DMS 273 treated with DMSO at 0.1 percent for 48 hours (cell line): Measurements from ENCODE around the gene CDCP1.

Experiments
- DNase-seq: peaks from one replicate; lab custom pipeline; 2025; lab: John Stamatoyannopoulos, UW

CDCP1 gene

GRCh38 chr3:45110509-45110833 is 35.7 kb downstream of the CDCP1 start:
- DNase-seq = no peak

- no peak for DNase-seq
Observed at GRCh38 chr3:45109771-45110508, 36.2 kb downstream of the CDCP1 start.

DNA sequence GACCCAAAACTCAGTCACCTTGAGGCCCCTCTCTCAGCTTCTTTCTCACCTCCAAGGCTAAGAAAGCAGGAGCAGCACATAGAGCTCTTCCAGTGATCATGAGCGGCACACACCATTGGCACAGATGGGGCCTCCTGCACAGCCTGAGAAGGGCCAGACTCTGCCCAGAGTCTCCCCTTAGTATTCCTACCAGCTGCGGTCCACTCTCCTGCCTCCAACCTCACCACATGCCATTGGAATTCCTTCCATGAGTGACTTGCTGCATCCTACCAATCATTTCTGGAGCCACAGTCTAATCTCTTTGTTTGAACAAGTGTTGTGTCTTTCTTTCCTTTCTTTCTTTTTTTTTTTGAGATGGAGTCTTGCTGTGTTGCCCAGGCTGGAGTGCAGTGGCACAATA is 39.3 kb downstream of the CDCP1 start:
- DNase-seq = no peak

GRCh38 chr3:45105855-45106671 is 40.1 kb downstream of the CDCP1 start:
- DNase-seq = no peak

DNA sequence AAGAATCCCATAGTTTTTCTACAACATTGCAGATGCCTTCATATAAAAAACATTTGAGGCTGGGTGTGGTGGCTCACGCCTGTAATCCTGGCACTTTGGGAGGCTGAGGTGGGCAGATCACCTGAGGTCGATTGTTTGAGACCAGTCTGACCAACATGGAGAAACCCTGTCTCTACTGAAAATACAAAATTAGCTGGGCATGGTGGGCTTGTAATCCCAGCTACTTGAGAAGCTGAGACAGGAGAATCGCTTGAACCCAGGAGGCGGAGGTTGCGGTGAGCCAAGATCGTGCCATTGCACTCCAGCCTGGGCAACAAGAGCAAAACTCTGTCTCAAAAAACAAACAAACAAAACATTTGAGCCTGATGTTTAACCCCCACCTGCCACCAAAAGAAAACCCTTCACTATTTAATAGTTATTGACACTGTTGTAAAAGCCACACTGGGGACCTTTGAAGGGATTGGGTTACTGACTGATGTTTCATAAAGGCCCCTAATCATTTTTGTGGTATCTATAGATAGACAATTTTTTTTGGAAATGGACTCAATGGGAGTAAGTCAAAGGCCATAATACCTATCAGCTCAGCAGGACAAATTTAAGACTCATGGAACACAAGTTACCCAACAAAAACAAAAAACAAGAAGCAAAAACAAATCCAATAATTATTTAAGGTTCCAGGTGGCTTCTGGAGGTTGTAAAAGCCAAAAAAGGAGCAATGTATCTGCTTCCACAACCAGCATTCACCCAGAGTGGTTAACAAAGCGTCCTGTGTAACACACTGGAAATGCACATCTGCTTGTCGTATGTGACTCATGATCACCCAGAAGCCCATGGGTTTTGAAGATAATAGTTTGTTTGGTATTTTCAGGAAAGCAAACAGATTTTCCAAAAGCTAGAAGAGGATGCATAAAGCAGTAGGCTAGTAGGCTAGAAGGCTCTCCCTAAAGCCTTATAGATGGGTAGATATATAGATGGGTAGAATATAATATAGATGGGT is 41.2 kb downstream of the CDCP1 start:
- no peak for DNase-seq

DNA sequence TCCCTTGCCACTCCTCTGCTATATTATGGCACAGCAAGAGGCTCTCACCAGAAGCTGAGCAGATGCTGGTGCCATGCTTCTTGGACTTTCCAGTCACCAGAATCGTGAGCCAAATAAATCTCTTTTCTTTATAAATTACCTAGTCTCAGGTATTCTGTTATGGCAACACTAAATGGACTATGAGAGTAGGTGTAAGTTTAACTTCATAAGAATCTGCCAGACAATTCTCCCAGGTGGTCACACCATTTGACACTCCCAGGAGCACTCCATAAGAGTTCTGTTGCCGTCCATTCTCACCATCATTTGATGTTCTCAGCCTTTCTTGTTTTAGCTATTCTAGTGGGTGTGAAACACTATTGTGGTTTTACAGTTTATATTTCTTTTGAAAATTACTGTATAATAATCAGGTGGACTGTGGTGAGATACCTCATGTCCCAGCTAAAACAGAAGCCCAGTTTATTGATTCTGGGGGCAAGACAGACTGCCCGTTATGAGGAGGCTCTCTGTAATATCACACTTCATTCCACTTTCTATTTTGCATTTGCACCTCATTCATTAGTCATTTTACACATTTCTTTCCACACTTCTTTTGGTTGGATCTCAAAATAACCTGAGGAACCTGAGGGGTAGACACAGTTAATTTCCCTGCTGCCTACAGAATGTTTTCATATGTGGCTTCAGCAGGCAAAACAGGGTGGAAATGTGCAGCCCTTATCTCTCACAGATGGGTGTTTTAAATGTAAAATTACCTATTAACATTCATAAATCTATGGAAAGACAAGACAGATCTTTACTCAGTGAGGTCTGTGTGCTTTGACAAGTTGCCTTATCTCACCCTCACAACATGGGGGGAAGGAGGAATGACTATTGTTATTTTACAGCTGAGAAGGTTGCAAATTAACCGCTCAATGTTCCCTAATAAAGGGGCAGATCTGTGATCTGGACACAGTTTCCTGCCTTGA is 42.1 kb downstream of the CDCP1 start:
- DNase-seq = no peak

GRCh38 chr3:45103334-45103733 is 42.8 kb downstream of the CDCP1 start:
- DNase-seq = no peak

DNA sequence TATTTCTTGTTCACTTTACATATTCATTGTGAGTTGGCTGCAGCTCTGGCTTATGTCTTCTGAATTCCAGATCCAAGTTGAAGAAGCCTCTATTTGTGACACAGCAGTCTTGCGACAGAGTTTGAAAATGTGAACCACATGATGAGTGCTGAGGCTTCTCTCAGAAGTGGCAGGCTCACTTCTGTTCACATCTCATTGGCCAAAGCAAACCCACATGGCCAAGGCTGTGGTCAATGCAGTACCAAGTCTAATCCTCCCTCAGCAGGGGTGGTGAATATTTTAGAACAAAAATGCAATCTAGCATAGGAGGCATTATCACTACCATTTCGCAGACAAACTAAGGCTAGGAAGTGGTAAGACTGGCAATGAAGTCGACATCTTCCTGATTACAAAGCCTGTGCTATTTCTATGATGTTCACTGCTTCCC is 45.2 kb downstream of the CDCP1 start:
- DNase-seq = no peak

GRCh38 chr3:45098310-45098709 is 47.9 kb downstream of the CDCP1 start:
- DNase-seq = no peak

- DNase-seq = no peak
Observed at GRCh38 chr3:45097296-45097883, 48.8 kb downstream of the CDCP1 start.

GRCh38 chr3:45095916-45096526 is 50.2 kb downstream of the CDCP1 start:
- DNase-seq = no peak

DNA sequence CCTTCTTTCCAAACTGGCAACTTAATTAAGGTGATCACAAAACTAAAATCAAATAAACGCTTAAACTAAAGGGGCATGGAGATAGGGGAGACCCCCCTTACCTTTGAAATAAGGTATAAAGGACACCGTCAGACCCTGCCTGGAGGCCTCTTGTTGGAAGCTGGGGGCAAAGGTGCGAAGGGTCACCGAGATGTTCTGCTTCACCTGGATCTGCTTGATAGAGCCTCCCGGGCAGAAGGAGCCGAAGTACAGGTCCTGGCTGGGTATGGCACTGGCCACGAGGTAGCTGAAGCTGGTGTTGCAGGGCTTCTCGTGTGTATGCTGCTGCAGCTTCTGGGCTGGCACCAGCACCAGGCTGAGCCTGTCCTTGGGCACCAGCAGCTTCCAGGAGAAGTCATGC is 53.0 kb downstream of the CDCP1 start:
- DNase-seq = no peak

DNA sequence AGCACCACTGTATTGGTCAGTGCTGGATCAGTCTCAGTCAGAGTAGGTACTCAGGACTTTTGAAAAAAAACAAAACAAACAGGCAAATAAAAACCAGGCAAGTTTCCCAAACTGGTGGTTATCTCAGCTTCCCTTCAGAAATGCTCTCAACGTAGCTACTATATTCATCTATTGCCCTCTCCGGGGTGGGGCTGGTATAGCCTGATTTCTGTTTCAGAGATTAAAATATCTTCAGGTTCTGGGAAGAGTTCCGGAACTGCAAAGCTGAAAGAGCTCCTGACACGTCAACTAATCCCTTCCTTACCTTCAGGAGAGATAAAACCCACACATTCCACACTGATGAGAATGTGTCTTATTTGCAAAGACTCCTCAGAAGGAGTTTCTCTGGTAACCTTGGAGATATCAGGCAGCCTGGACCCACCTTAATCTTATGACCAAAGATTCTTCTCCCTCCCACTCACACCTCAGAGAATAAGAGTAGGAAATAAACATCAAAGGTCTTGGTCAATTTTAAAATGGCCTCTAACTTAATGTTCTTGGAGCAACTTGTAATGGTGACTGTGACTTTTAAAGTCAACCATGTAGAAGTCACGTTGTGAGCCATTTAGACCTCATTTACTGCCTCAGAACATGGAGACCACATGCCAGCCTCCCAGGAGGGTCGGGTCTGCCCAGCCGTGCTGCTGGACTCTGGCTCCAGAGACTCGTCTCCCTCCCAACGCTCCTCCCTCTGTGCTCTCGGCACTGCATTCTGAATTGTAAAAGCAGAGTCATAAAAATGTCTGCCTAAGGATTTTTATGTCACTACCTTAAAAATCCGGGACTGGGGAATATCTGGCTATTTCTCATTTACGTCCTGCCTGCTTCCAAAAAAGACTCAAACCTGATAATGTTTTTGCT is 53.8 kb downstream of the CDCP1 start:
- DNase-seq = no peak

DNA sequence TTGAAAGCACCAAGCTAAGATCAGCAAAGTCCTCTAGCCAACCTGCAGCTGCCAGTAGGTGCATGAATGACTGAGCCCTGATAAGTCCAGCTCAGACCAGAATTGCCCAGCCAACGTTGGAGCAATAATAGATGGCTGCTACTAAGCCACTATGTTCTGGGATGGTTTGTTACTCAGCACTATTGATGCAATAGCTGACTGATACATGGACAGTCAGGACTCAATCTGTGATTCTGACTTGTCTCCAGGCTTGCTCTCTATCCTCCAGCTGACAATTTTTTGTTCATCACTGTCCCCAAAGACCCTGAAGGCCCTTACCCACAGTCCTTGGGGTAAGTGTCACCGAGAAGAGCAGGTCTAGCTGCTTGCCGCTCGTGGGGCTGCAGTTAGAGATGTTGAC is 55.3 kb downstream of the CDCP1 start:
- no peak for DNase-seq

DNA sequence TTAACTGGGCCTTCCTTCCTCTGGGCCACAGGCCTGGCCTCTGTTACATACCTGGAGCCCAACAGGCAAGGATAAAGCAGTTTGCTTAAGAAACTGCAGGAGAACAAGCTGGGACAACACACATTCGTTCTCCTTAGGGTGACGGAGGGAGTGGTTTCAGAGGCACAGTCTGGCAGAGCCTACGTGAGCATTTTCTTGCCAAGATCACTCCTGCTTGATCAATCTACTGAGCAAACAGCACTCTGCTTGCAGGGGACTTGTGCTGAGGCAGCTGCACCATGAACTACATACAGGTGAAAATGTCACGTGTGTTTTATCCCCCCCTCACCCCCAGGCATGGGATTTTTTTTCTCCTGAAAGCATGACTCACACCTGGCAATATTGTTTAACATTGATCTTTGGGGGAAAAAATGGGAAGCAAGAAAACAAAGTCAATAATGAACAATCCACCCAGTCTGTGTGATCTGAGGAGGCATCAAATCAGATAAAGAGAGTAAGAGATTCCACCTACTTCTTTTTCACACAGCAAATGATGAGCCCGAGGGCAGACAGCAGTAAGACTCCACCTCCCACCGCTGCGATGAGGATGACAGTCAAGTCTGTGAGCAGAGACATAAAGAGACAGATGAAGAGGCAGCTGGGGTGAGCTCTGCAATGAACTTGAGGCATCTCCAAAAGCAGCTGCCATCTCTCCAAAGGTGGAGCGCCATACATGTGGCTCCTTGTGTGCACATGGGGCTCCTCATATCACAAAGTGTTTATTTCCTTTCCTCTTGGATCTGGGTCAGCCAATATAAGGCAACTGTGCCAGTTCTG is 57.4 kb downstream of the CDCP1 start:
- no peak for DNase-seq

DNA sequence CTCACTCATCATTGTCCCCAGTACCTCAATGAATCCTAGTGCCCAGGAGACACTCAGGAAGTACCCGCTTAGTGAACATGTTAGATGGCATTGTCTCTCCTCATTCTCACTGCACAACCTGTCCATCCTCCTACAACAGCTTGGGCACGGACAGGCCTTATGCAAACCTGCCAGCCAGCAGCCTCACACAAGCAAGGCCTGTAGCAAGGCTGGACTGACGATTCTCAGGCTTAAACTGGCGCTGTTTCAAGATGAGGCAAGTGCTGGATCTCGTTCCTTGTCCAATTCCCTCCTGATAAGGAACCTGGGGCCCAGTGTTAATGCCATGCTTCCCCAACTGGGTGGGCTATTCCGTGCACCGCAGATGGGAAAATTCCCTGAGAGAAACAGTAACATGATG is 59.0 kb downstream of the CDCP1 start:
- no peak for DNase-seq

DNA sequence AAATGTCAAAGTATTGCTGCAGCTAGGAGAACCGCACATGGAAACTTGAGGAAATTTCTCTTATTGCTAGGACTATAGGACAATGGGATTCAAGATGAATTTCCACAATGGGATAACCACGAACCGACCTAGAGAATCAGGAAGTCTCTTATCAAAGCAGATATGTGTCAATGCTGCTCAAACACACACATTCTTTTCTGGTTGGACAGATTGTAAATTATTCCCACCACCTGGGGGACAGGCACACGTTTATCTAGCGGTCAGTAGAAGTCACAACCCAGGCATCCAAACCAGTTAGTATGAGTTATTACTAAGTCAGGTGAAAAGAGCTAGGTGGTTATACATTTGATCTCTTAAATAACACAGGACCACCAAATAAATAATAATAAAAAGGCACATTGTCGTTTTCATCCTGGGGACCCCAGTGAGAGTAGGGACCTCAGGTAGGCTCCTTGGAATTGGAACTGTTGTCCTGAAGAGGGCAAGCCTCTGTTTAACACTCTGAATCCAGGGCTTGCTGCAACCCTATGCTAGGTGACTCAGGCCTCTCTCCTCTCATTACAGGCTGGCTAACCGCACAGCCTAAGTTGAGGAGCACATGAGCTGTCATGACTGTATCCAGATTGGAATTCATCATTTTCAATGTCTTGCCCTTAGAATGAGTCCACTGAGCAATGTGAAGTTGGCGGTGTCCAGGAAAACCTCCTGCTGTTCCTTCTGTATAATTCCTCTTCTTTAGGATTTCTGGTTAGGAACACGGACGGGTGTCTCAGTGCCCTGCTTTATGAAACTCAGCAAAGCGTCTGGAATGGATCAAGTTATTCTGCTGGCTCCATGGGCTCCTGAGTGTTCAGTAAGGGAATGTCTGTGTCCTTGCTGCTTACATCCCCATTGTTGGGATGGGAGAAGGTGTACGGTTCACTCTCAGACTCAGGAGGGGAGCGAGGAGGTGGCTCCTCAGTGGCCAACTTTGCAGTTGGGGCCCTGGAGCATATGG is 61.1 kb downstream of the CDCP1 start:
- DNase-seq = no peak
